ENCODE results near the gene MRM2.

MRM2 gene

DNA sequence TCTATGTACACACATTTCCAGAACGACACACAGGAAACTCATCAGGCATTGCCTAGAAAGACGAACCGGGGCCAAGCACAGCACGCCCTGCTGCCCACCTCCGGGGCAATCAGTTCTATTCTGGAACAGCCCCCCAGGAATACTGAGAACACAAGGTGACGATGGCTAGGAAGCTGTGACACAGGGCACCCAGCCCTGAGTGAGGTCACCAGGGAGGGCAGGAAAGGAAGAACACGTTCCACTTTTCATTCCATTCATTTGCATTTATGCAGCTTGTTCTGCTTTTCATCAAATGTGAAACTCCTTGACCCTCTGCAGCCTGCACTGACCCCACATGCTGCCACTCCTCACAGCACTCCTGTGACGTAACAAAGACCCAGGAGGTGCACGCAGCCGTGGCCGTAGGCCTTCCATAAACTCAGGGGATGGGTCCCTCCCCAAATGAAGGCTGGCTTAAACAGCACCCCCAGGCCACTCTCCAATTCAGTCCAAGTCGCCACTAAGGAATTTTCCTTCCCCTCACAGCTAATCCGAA lies 38.2 kb downstream of the MRM2 start:
- peak; percentile 23 for DNase-seq (ENCODE audit: low read depth)

GRCh38 chr7:2202901-2203765 lies 38.9 kb downstream of the MRM2 start:
- DNase-seq (ENCODE audit: low read depth), result no peak

GRCh38 chr7:2202361-2202761 lies 39.6 kb downstream of the MRM2 start:
- DNase-seq (ENCODE audit: low read depth), result no peak

- DNase-seq (ENCODE audit: low read depth), result no peak
These were observed 40.2 kb downstream of the MRM2 start for GRCh38 chr7:2201686-2202360.

DNA sequence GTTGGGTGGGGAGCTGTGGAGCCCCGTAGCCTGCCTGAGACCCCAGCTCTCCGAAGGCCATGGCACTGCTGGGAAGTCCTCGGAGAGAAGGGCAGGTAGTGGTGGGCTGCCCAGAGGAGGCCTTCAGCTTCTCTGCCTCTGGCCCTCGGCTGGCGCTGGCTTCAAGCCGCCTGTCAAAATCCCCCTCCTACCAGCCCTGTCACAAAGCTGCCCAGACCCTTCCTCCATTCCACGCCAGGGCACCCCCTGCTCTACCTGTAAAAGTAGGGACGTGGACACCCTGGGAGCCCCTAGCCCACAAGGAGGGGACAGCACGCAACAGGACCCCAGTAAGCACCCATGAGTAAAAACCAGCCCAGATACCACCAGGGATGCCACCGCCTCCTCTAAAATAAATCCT lies 40.9 kb downstream of the MRM2 start:
- no peak for DNase-seq (ENCODE audit: low read depth)

DNA sequence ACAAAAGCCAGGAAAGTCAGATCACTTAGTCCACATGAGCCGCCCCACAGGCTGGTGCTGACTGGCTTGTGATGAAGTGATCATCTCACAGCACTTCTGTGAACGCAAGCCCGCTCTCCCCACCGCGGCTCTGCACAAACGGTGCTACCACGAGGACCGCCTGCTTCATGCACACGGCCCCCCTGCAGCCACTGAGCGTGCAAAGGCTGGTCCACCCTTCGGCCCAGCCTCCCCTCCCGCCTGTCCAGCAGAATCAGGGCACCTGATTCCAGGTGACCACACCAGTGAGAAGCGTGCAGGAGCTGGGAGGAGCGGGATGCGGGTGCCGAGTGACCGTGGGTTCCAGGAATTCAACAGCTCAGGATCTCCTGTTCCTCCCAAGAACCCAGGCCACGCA lies 41.4 kb downstream of the MRM2 start:
- no peak for DNase-seq (ENCODE audit: low read depth)

DNA sequence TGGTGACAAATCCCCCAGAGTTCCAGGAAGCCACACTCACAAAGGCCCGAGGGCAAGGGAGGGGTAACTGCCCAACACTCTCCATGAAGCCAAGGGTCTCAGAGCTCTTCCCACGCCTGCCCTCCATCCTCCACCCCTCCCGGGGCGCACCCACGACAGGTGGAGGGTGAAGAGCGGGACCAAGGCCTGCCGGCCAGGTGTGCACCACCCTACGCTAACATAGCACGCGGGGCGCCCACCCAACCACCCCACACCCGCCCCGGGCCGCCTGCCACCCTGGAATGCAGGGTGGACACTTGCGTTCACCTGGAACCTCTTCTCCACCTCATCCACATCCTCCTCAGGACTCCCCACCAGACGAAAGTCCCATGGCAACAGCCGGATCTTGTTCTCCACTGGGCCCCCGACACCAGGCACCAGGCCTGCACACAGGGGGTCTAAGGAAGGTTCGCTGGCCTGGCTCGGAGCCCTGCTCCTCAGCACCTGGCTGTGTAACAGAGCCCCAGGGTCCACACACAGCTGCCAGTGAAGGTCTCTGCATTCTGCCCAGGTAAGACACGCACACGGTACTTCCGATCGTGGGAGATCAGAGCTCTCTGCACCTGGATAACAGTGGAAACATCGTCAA lies 41.9 kb downstream of the MRM2 start:
- no peak for DNase-seq (ENCODE audit: low read depth)

- no peak for DNase-seq (ENCODE audit: low read depth)
These were observed 42.5 kb downstream of the MRM2 start for GRCh38 chr7:2199528-2199927.

GRCh38 chr7:2198760-2199159 lies 43.2 kb downstream of the MRM2 start:
- no peak for DNase-seq (ENCODE audit: low read depth)

DNA sequence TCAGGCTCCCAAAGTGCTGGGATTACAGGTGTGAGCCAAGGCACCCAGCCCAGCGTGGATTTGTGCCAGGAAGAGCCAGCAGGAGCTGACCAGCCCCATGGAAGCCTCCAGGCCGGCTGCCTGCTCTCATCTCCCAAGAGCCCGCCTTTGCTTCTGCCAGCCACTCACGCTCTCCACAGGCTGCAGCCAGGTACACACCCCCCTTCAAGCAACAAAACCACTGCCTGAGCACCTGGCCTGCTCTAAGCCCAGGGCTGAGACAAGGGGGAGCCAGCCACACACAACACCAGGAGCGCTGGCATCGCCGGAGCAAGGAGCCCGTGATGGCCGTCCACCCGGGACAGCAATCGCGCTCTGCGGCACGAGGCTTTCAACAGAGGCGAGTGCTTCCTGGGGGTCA lies 43.8 kb downstream of the MRM2 start:
- no peak for DNase-seq (ENCODE audit: low read depth)

GRCh38 chr7:2197436-2198155 lies 44.4 kb downstream of the MRM2 start:
- DNase-seq (ENCODE audit: low read depth), result no peak

- DNase-seq (ENCODE audit: low read depth), result no peak
These were observed 45.3 kb downstream of the MRM2 start for GRCh38 chr7:2196381-2197378.

GRCh38 chr7:2195400-2196246 lies 46.4 kb downstream of the MRM2 start:
- no peak for DNase-seq (ENCODE audit: low read depth)

DNA sequence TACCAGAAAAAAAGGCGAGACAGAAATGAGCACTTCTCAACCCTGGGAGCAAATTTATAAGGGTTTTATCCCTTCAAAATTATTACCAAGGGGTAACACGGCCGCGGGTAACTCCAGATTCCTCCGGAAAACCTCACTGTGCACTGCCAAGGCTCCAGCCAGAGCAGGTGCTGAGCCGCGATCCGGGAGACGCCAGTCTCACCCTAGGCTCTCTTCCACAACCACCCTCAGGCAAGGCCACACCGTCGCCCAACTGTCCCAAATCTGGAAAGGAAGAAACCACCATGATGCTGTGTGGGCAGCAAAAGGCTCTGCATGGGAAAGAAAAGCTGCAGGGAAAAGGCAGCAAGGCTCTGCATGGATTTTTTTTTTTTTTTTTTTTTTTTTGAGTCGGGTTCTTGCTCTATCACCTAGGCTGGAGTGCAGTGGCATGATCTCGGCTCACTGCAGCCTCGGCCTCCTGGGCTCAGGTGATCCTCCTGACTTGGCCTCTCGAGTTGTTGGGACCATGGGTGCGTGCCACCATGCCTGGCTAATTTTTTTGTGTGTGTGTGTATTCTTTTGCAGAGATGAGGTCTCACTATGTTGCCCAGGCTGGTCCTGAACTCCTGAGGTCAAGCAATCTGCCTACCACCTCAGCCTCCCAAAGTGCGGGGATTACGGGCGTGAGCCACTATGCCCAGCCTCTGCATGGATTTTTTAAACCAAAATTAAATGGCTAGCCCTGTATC lies 48.3 kb downstream of the MRM2 start:
- DNase-seq (ENCODE audit: low read depth), result no peak

DNA sequence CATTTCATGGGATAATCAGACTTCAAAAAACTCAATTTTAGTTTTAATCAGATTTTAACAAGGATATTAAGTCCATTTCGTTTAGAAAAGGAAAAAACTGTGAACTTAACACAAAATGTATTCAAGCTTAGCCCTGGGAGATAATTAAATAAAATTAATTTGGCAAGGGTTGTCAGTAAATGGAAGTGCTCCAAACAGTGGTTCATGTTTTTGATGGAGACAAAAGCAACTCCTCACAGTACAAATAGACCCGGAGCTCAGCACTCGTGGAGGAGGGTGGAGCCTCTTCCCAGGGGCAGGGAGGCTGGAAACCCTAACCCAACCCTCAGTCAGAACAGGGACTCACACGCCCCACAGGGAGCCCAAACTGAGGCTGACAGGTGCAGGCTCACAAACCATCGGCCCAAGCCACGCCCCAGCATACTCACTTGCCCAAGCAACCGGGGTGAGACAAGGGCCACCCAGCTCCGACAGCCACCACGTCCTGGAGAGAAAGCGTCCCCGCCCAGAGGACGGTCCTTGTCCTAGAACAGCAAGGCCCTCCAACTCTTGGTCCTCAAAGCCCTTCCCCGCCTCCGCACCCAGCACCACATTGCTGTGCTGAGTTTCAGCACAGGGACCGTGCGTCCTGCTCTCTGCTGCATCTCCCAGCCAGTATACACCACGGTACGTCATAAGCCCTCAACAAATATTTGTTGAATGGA lies 49.0 kb downstream of the MRM2 start:
- DNase-seq (ENCODE audit: low read depth), result no peak

DNA sequence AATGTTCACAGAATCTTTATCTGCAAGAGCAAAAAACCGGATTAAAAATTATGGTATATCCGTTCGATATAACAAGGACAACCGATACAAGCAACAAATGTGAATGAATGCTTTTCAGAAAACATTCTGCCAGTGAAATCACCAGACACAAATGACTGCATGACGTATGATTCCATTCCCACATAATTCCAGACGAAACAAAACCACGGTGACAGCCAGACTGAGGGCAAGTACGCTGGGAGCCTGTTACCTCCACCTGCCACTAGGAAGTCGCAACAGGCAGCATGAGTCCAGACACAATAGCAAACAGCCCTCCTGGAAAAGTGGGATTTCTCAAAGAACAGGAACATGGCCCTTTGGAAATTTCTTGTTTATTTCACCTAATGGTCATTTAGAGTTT lies 51.0 kb downstream of the MRM2 start:
- no peak for DNase-seq (ENCODE audit: low read depth)

DNA sequence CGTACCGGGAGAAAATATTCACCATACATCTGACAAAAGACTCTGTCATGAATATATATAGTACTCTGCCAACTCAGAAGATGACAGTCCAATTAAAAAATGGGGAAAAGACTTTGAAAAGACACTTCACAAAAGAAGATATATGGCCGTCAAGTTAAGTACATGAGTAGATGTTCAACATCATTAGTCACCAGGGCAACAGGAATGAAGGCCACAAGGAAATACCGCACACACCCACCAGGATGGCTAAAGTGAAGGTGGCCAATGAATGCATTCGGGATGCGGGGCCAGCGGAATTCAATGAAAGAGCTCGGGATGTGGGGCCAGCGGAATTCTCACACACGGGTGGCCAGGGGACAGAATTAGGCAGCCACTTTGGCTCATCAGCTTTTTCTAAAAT lies 51.5 kb downstream of the MRM2 start:
- DNase-seq (ENCODE audit: low read depth), result peak; percentile 45

- no peak for DNase-seq (ENCODE audit: low read depth)
These were observed 55.8 kb downstream of the MRM2 start for GRCh38 chr7:2186166-2186565.

DNA sequence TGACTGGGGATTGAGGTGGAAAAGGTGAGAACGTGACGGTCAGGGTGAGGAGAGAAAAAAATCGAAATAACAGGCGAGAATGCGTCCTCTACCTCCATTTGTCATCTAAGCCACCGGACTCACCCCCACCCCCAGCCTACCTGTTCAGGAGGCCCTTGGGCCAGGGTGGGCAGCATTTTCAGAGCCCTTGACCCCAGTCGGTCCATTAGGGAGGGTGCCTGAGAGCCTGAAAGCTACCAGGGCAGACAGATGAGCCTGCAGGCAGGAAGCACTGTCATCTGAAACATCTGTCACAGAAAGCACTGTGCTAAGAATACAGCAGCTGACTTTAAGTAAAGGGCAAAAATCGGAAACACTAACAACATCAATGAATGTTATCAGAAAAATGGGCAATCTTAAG lies 56.3 kb downstream of the MRM2 start:
- DNase-seq (ENCODE audit: low read depth), result no peak
